Neural progenitor cell (in vitro differentiated cells): Measurements from ENCODE around the gene SLC47A2. TPM values are rescaled to one million over a fixed set of nuclear protein-coding genes. Genes with fewer than 3 reads are reported as not detected.

Source experiments
- DNase-seq: peaks from one replicate; pipeline ENCODE4 v3.0.0-alpha.2; 2016; ENCODE audit warnings: low spot score
- H2AFZ ChIP-seq: fragments of 200-600 bp; sonication (generic); replicated peaks from 2 replicates; pipeline ENCODE4 v1.6.1; 2016; ENCODE audit warnings: antibody characterized with exemption
- H3F3A ChIP-seq: fragments of 200-600 bp; sonication (generic); 2 replicates; pipeline ENCODE4 v1.6.1; 2016; ENCODE audit warnings: antibody characterized with exemption, low read depth
- H3K27ac ChIP-seq: fragments of 200-600 bp; sonication (generic); 2 replicates; pipeline ENCODE4 v1.5.1; 2016; ENCODE audit warnings: mild to moderate bottlenecking
- H3K27me3 ChIP-seq: fragments of 200-600 bp; sonication (generic); 2 replicates; pipeline ENCODE4 v1.6.1; 2016; ENCODE audit warnings: mild to moderate bottlenecking, moderate library complexity
- H3K36me3 ChIP-seq: fragments of 200-600 bp; sonication (generic); 2 replicates; pipeline ENCODE4 v1.5.1; 2016
- H3K4me1 ChIP-seq: fragments of 200-600 bp; sonication (generic); 2 replicates; pipeline ENCODE4 v1.6.1; 2016; ENCODE audit warnings: mixed run types
- H3K4me2 ChIP-seq: fragments of 200-600 bp; sonication (generic); 2 replicates; pipeline ENCODE4 v1.6.1; 2016
- H3K4me3 ChIP-seq: fragments of 200-600 bp; sonication (generic); 2 replicates; pipeline ENCODE4 v1.5.1; 2016
- H3K79me2 ChIP-seq: fragments of 200-600 bp; sonication (generic); 2 replicates; pipeline ENCODE4 v1.6.1; 2016; ENCODE audit warnings: low read depth
- H3K9ac ChIP-seq: fragments of 200-600 bp; sonication (generic); 2 replicates; pipeline ENCODE4 v1.6.1; 2016
- H3K9me3 ChIP-seq: fragments of 200-600 bp; sonication (generic); 2 replicates; pipeline ENCODE4 v1.5.1; 2016; ENCODE audit warnings: low read depth
- H4K20me1 ChIP-seq: fragments of 200-600 bp; sonication (generic); 2 replicates; pipeline ENCODE4 v1.6.1; 2016; ENCODE audit warnings: low read depth
- H3K27ac Mint-ChIP-seq: 3 replicates; pipeline ENCODE4 v1.8.0; 2021; ENCODE audit warnings: mixed read lengths
- H3K27me3 Mint-ChIP-seq: 2 replicates; pipeline ENCODE4 v1.8.0; 2022; ENCODE audit warnings: low read depth, mild to moderate bottlenecking, inconsistent platforms, moderate library complexity, mixed read lengths; ENCODE audit not compliant: insufficient read depth
- H3K36me3 Mint-ChIP-seq: 3 replicates; pipeline ENCODE4 v1.8.0; 2021; ENCODE audit warnings: mixed read lengths
- H3K4me1 Mint-ChIP-seq: 3 replicates; pipeline ENCODE4 v1.8.0; 2021; ENCODE audit warnings: mixed read lengths
- H3K4me3 Mint-ChIP-seq: 3 replicates; pipeline ENCODE4 v1.8.0; 2021; ENCODE audit warnings: mild to moderate bottlenecking, moderate library complexity, mixed read lengths
- H3K9me3 Mint-ChIP-seq: 3 replicates; pipeline ENCODE4 v1.8.0; 2020; ENCODE audit warnings: mixed read lengths
- EZH2 ChIP-seq: fragments of 200-600 bp; sonication (generic); IDR thresholded peaks from 2 replicates; pipeline ENCODE4 v1.6.1; 2017; ENCODE audit warnings: antibody characterized with exemption, mild to moderate bottlenecking, moderate library complexity
- EZH2phosphoT487 ChIP-seq: fragments of 200-600 bp; sonication (generic); IDR thresholded peaks from 2 replicates; pipeline ENCODE4 v1.6.1; 2017; ENCODE audit warnings: antibody characterized with exemption
- total RNA-seq: library from RNA; depleted of rRNA; stranded (reverse); fragments of >200 nt; gene quantifications from 2 replicates; pipeline ENCODE4 v1.2.3, GENCODE V29; 2015; ENCODE audit warnings: low replicate concordance
- TF ChIP-seq, protein P1 (sequence below): fragments of 200-600 bp; sonication (generic); IDR thresholded peaks from 2 replicates; pipeline ENCODE4 v1.5.1; 2017; ENCODE audit warnings: antibody characterized with exemption, mild to moderate bottlenecking

The SLC47A2 gene
- total RNA-seq, 1 donor from 2014 or later = 0.39 TPM

DNA sequence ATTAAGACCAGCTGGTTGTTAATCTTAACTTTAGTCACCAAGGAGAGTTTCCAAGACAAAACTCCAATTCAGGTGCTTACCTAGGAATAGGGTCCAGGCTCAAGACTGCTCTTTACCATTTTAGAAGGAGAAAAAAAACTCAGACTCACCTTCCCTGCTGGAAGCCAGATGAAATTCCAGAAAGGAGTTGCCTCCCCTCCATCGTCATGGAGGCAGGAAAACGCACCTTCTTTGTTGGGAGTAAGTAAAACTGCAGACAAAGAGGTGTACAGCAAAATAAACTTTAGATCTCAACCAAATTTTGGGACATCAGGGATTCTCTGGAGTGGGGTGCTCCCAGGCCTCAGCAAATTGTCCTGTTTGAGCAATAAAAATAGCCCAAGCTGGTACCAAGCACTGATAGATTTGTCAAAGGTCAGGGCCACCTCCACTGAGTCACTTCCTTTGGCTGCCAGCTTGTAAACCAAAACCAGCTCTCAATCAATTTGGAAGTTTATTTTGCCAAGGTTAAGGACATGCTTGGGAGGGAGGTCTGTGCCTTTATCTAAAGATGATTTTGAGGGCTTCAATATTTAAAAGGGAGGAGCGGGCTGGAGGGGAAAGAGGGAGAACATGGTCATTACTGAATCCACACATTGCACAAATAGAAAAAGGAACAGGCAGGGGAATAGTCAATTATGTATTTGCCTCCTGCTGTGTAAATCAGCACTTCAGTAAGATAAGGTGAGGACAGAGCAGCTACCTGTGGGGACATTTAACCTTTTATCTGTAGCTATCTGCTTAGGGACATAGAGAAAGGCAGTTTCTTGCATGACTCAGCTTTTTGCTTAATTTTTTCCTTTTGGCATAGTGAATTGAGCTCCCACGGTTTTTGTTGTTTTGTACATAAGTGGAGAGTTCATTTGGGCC, 69.3 kb downstream of the SLC47A2 start:
- peaks cover 32% of the 10 kb centered on the region for H3K4me1 ChIP-seq
- TF ChIP-seq, protein P1, sequence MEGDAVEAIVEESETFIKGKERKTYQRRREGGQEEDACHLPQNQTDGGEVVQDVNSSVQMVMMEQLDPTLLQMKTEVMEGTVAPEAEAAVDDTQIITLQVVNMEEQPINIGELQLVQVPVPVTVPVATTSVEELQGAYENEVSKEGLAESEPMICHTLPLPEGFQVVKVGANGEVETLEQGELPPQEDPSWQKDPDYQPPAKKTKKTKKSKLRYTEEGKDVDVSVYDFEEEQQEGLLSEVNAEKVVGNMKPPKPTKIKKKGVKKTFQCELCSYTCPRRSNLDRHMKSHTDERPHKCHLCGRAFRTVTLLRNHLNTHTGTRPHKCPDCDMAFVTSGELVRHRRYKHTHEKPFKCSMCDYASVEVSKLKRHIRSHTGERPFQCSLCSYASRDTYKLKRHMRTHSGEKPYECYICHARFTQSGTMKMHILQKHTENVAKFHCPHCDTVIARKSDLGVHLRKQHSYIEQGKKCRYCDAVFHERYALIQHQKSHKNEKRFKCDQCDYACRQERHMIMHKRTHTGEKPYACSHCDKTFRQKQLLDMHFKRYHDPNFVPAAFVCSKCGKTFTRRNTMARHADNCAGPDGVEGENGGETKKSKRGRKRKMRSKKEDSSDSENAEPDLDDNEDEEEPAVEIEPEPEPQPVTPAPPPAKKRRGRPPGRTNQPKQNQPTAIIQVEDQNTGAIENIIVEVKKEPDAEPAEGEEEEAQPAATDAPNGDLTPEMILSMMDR = no peak
- TF ChIP-seq EZH2phosphoT487 = no peak
- TF ChIP-seq EZH2 = no peak
- H3K4me1 Mint-ChIP-seq = peaks cover 46% of the 10 kb centered on the region
- H3K36me3 ChIP-seq = no peaks in the 10 kb centered on the region
- peak overlapping the region; percentile 96 for H3K27ac Mint-ChIP-seq
- peak overlapping the region; percentile 94 for H3K4me2 ChIP-seq
- H3K79me2 ChIP-seq = peaks cover 32% of the 10 kb centered on the region
- H3K4me3 Mint-ChIP-seq = peak overlapping the region; percentile 90
- peaks cover 11% of the 10 kb centered on the region for H3K36me3 Mint-ChIP-seq
- peaks cover 34% of the 10 kb centered on the region for H3F3A ChIP-seq
- no peaks in the 10 kb centered on the region for H3K9me3 Mint-ChIP-seq
- H3K27ac ChIP-seq = no peak overlapping the region
- no peak overlapping the region for H2AFZ ChIP-seq
- H3K4me3 ChIP-seq = peak overlapping the region; percentile 79
- DNase-seq = peak; percentile 21
- no peaks in the 10 kb centered on the region for H3K27me3 ChIP-seq
- H4K20me1 ChIP-seq = peaks cover 4% of the 10 kb centered on the region
- H3K9ac ChIP-seq = no peak overlapping the region
- peaks cover 9% of the 10 kb centered on the region for H3K27me3 Mint-ChIP-seq
- no peaks in the 10 kb centered on the region for H3K9me3 ChIP-seq

GRCh38 chr17:19645734-19646201, 70.6 kb downstream of the SLC47A2 start:
- no peak overlapping the region for H2AFZ ChIP-seq
- no peaks in the 10 kb centered on the region for H3K36me3 ChIP-seq
- H3K4me3 ChIP-seq = no peak overlapping the region
- TF ChIP-seq, protein P1 = peak; percentile 93
- TF ChIP-seq EZH2phosphoT487 = no peak
- H3F3A ChIP-seq = peaks cover 34% of the 10 kb centered on the region
- H3K27me3 Mint-ChIP-seq = peaks cover 9% of the 10 kb centered on the region
- H3K4me1 Mint-ChIP-seq = peaks cover 44% of the 10 kb centered on the region
- DNase-seq = peak; percentile 70
- peaks cover 2% of the 10 kb centered on the region for H4K20me1 ChIP-seq
- H3K4me1 ChIP-seq = peaks cover 31% of the 10 kb centered on the region
- H3K79me2 ChIP-seq = peaks cover 19% of the 10 kb centered on the region
- H3K4me2 ChIP-seq = no peak overlapping the region
- H3K27ac ChIP-seq = no peak overlapping the region
- peak overlapping the region; percentile 34 for H3K4me3 Mint-ChIP-seq
- H3K27ac Mint-ChIP-seq = no peak overlapping the region
- no peaks in the 10 kb centered on the region for H3K9me3 ChIP-seq
- H3K36me3 Mint-ChIP-seq = peaks cover 2% of the 10 kb centered on the region
- H3K27me3 ChIP-seq = no peaks in the 10 kb centered on the region
- H3K9me3 Mint-ChIP-seq = no peaks in the 10 kb centered on the region
- H3K9ac ChIP-seq = no peak overlapping the region

DNA sequence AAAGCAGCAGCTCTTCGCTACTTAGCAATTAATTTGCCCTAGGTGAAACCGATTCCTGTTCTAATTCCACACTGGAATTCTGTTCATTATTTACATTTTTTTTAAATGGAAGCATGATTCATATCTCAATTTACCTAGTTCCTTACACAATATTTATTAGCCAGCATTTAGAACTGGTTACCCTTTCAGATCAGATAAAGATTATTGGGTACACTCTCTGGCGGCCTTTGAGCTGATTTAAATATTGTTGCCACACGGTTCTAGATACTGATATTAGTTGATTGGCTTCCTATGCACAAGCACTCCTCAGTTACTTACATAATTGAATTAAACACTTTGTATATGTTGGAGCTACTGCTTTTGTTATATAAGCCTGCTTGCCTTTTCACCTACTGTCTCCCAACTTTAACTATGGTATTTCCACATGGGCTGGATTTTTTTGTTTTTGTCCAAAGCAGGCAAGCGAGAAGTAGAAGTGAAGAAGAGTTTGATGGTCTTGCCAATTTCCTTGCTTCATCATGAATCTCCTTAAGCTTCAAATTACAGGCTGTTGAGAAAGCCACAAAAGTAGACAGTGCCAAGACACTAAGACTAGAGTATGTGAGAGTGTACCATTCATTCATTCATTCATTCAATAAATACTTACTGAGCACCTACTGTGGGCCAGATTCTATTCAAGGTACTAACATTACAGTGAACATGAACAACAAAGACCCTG, 71.7 kb downstream of the SLC47A2 start:
- no peaks in the 10 kb centered on the region for H3K9me3 ChIP-seq
- no peaks in the 10 kb centered on the region for H4K20me1 ChIP-seq
- Mint-ChIP-seq H3K4me1 (peaks cover 39% of the 10 kb centered on the region), H3K27me3 (peaks cover 9% of the 10 kb centered on the region), H3K4me3 (no peak overlapping the region), H3K36me3 (no peaks in the 10 kb centered on the region), H3K9me3 (no peaks in the 10 kb centered on the region), H3K27ac (no peak overlapping the region)
- H3K9ac ChIP-seq = no peak overlapping the region
- peaks cover 27% of the 10 kb centered on the region for H3K4me1 ChIP-seq
- H2AFZ ChIP-seq = no peak overlapping the region
- H3F3A ChIP-seq = peaks cover 33% of the 10 kb centered on the region
- TF ChIP-seq EZH2phosphoT487 (no peak), EZH2 (no peak)
- TF ChIP-seq, protein P1 = no peak
- no peaks in the 10 kb centered on the region for H3K36me3 ChIP-seq
- no peak for DNase-seq
- no peak overlapping the region for H3K4me2 ChIP-seq
- no peak overlapping the region for H3K27ac ChIP-seq
- no peak overlapping the region for H3K4me3 ChIP-seq
- H3K27me3 ChIP-seq = no peaks in the 10 kb centered on the region
- peaks cover 8% of the 10 kb centered on the region for H3K79me2 ChIP-seq
